OCI-LY7 (cell line): ENCODE data around the gene RFX3.

Experiments
- CTCF ChIP-seq: fragments of 200-600 bp; sonication (generic); conservative IDR thresholded peaks from 2 replicates; pipeline ENCODE4 v1.5.1; 2014; ENCODE audit warnings: mild to moderate bottlenecking, antibody characterized with exemption, low read length, moderate library complexity, mixed read lengths
- EZH2phosphoT487 ChIP-seq: fragments of 200-600 bp; sonication (generic); IDR thresholded peaks from 2 replicates; pipeline ENCODE4 v1.6.1; 2018; ENCODE audit warnings: low read depth, borderline replicate concordance, mild to moderate bottlenecking, mixed run types, antibody characterized with exemption, low read length, moderate library complexity, mixed read lengths

- TF ChIP-seq CTCF, result no peak
- TF ChIP-seq EZH2phosphoT487, result no peak
These were observed 105.9 kb downstream of the RFX3 start for GRCh38 chr9:3419893-3420292.
